HCT116 (cell line): ENCODE data around the gene CFAP126. TPM values are rescaled to one million over a fixed set of nuclear protein-coding genes. Genes with fewer than 3 reads are reported as not detected.

Source experiments
- ATAC-seq: fragments of 200-7000 bp; cut with Tn5 transposase; 2 replicates; pipeline ENCODE4 v1.9.1; 2020; ENCODE audit warnings: mild to moderate bottlenecking, moderate library complexity
- BruUV-seq: library from RNA; stranded (reverse); fragments of 400-500 nt; replicated peaks from 2 replicates; lab custom pipeline; 2021; lab: Mats Ljungman, UMichigan
- CTCF ChIA-PET: fragments of 300-600 bp; sonication (Branson Sonifier 250); formaldehyde crosslinking; loops from one replicate; lab custom pipeline; 2021; ENCODE audit warnings: antibody characterized with exemption; lab: Charles Lee
- POLR2A ChIA-PET: fragments of 300-600, 350-600 bp; sonication (Branson Sonifier 250); formaldehyde crosslinking; loops from one replicate; lab custom pipeline; 2021; ENCODE audit warnings: antibody characterized with exemption; lab: Charles Lee
- RAD21 ChIA-PET, 2 experiments: fragments of 300-600 bp; sonication (Branson Sonifier 250); formaldehyde crosslinking; loops; one replicate each; lab custom pipeline; 2023; ENCODE audit warnings: low total read pairs in 2 of 2; ENCODE audit not compliant: uncharacterized antibody in 2 of 2, unreplicated experiment in 2 of 2, low non-redundant PET in 1 of 2; lab: Charles Lee
- DNase-seq: peaks from one replicate; pipeline ENCODE4 v3.0.0-alpha.2; 2010; ENCODE audit warnings: low read depth, low spot score
- H2AFZ ChIP-seq: fragments of 200-600 bp; shearing (Covaris generic), sonication (generic); 2 replicates; pipeline ENCODE4 v1.6.1; 2017; ENCODE audit warnings: low read depth, mixed run types, mixed read lengths, antibody characterized with exemption, low read length; ENCODE audit not compliant: poor library complexity, severe bottlenecking
- H3K27ac ChIP-seq: 2 replicates; pipeline ENCODE4 v1.5.1; 2012; ENCODE audit warnings: low read depth, low read length
- H3K27me3 ChIP-seq: fragments of 200-600 bp; sonication (generic); 2 replicates; pipeline ENCODE4 v1.6.1; 2016; ENCODE audit warnings: mixed run types, low read length, mixed read lengths; ENCODE audit not compliant: insufficient read depth
- H3K36me3 ChIP-seq, 2 experiments: fragments of 200-500 bp in 1 of 2; fragments of 200-600 bp in 1 of 2; sonication (Bioruptor generic) in 1 of 2; sonication (generic) in 1 of 2; 2 replicates each; pipeline versions ENCODE4 v1.5.1 to v1.6.1; 2014 to 2016; ENCODE audit warnings: low read length in 2 of 2, inconsistent platforms in 1 of 2, mixed read lengths in 1 of 2, mixed run types in 1 of 2; ENCODE audit not compliant: insufficient read depth in 2 of 2, control insufficient read depth in 1 of 2
- H3K4me1 ChIP-seq, 2 experiments: fragments of 200-600 bp in 1 of 2; sonication (generic) in 1 of 2; 2 replicates each; pipeline versions ENCODE4 v1.5.1 to v1.6.1; 2012 to 2017; ENCODE audit warnings: low read length in 2 of 2, inconsistent platforms in 1 of 2, mild to moderate bottlenecking in 1 of 2, mixed read lengths in 1 of 2, mixed run types in 1 of 2, moderate library complexity in 1 of 2; ENCODE audit not compliant: insufficient read depth in 2 of 2, control insufficient read depth in 1 of 2
- H3K4me2 ChIP-seq: fragments of 200-600 bp; sonication (generic); 2 replicates; pipeline ENCODE4 v1.6.1; 2017; ENCODE audit warnings: mixed run types, low read length, mixed read lengths
- H3K4me3 ChIP-seq, 2 experiments: fragments of 200-600 bp in 1 of 2; sonication (generic) in 1 of 2; replicated peaks in 1 of 2; 2 replicates each; pipeline ENCODE4 v1.5.1; 2011 to 2016; ENCODE audit warnings: low read length in 2 of 2, control low read depth in 1 of 2, low read depth in 1 of 2, mild to moderate bottlenecking in 1 of 2, mixed read lengths in 1 of 2, mixed run types in 1 of 2
- H3K79me2 ChIP-seq: fragments of 200-600 bp; sonication (generic); 2 replicates; pipeline ENCODE4 v1.6.1; 2017; ENCODE audit warnings: mild to moderate bottlenecking, mixed run types, low read length, moderate library complexity, mixed read lengths; ENCODE audit not compliant: insufficient read depth
- H3K9ac ChIP-seq: fragments of 200-600 bp; sonication (generic); 2 replicates; pipeline ENCODE4 v1.6.1; 2016; ENCODE audit warnings: low read length, mixed read lengths
- H3K9me2 ChIP-seq: fragments of 200-600 bp; sonication (generic), shearing (Covaris generic); 2 replicates; pipeline ENCODE4 v1.6.1; 2017; ENCODE audit warnings: mixed run types, mild to moderate bottlenecking, moderate library complexity; ENCODE audit not compliant: insufficient read depth
- H3K9me3 ChIP-seq, 2 experiments: fragments of 200-500 bp in 1 of 2; fragments of 200-600 bp in 1 of 2; sonication (Bioruptor generic) in 1 of 2; sonication (generic) in 1 of 2; 2 replicates each; pipeline ENCODE4 v1.6.1; 2014 to 2017; ENCODE audit warnings: low read length in 2 of 2, mixed read lengths in 2 of 2, inconsistent platforms in 1 of 2, low read depth in 1 of 2, mild to moderate bottlenecking in 1 of 2, mixed run types in 1 of 2, moderate library complexity in 1 of 2; ENCODE audit not compliant: control insufficient read depth in 1 of 2, insufficient read depth in 1 of 2
- H4K20me1 ChIP-seq: fragments of 200-600 bp; sonication (generic), shearing (Covaris generic); 2 replicates; pipeline ENCODE4 v1.6.1; 2017; ENCODE audit warnings: mixed run types, mild to moderate bottlenecking, moderate library complexity; ENCODE audit not compliant: insufficient read depth
- ATF3 ChIP-seq: IDR thresholded peaks from 2 replicates; pipeline ENCODE4 v1.6.1; 2012
- CBX3 ChIP-seq: IDR thresholded peaks from 2 replicates; pipeline ENCODE4 v1.6.1; 2012; ENCODE audit warnings: low read depth
- CTCF ChIP-seq, 3 experiments: fragments of 200-600 bp in 1 of 3; sonication (generic) in 1 of 3; IDR thresholded peaks in 2 of 3; conservative IDR thresholded peaks in 1 of 3; 2 replicates each; pipeline ENCODE4 v1.5.1; 2012 to 2017; ENCODE audit warnings: low read depth in 2 of 3, low read length in 2 of 3, antibody characterized with exemption in 1 of 3, borderline replicate concordance in 1 of 3, control low read depth in 1 of 3, mild to moderate bottlenecking in 1 of 3, mixed read lengths in 1 of 3, mixed run types in 1 of 3, moderate library complexity in 1 of 3; ENCODE audit not compliant: insufficient read depth in 1 of 3
- EGR1 ChIP-seq: IDR thresholded peaks from 2 replicates; pipeline ENCODE4 v1.6.1; 2012; ENCODE audit warnings: low read depth
- EZH2 ChIP-seq: fragments of 200-600 bp; sonication (generic); IDR thresholded peaks from 2 replicates; pipeline ENCODE4 v1.6.1; 2017; ENCODE audit warnings: antibody characterized with exemption, mixed run types
- EZH2phosphoT487 ChIP-seq: fragments of 200-600 bp; IDR thresholded peaks from 2 replicates; pipeline ENCODE4 v1.6.1; 2018; ENCODE audit warnings: antibody characterized with exemption, borderline replicate concordance
- FOSL1 ChIP-seq: IDR thresholded peaks from 2 replicates; pipeline ENCODE4 v1.6.1; 2012; ENCODE audit warnings: low read depth
- JUND ChIP-seq: IDR thresholded peaks from 2 replicates; pipeline ENCODE4 v1.6.1; 2012
- MAX ChIP-seq: IDR thresholded peaks from 2 replicates; pipeline ENCODE4 v1.6.1; 2012
- POLR2AphosphoS5 ChIP-seq: IDR thresholded peaks from 2 replicates; pipeline ENCODE4 v1.6.1; 2011; ENCODE audit warnings: mild to moderate bottlenecking, low read depth, low read length, moderate library complexity
- SIN3A ChIP-seq: IDR thresholded peaks from 2 replicates; pipeline ENCODE4 v1.6.1; 2012; ENCODE audit warnings: low read depth
- TCF7L2 ChIP-seq: IDR thresholded peaks from 2 replicates; pipeline ENCODE4 v1.7.0; 2011; ENCODE audit warnings: borderline replicate concordance, inconsistent platforms; ENCODE audit not compliant: insufficient read depth, insufficient read length; ENCODE audit errors: extremely low read depth
- ZBTB33 ChIP-seq: IDR thresholded peaks from 2 replicates; pipeline ENCODE4 v1.6.1; 2011; ENCODE audit warnings: mild to moderate bottlenecking, low read length, moderate library complexity; ENCODE audit not compliant: insufficient replicate concordance; ENCODE audit errors: extremely low read depth
- ZNF274 ChIP-seq: fragments of 200-500 bp; sonication (Bioruptor generic); IDR thresholded peaks from 2 replicates; pipeline ENCODE4 v1.6.1; 2014; ENCODE audit warnings: mild to moderate bottlenecking, low read depth, low read length, inconsistent platforms
- intact Hi-C: fragments of 100-400 bp; cut with micrococcal nuclease; formaldehyde crosslinking; loops from 2 replicates; pipeline ENCODE4 v1.10.0; 2022
- total RNA-seq: library from RNA; stranded (reverse); gene quantifications from one replicate; pipeline ENCODE4 v1.2.1, GENCODE V29; 2021; ENCODE audit not compliant: unreplicated experiment
- TF ChIP-seq, protein P1 (sequence below): IDR thresholded peaks from 2 replicates; pipeline ENCODE4 v1.6.1; 2012; ENCODE audit warnings: low read depth

CFAP126 gene
- total RNA-seq, 1 experiment from 2014 or later, result not detected

DNA sequence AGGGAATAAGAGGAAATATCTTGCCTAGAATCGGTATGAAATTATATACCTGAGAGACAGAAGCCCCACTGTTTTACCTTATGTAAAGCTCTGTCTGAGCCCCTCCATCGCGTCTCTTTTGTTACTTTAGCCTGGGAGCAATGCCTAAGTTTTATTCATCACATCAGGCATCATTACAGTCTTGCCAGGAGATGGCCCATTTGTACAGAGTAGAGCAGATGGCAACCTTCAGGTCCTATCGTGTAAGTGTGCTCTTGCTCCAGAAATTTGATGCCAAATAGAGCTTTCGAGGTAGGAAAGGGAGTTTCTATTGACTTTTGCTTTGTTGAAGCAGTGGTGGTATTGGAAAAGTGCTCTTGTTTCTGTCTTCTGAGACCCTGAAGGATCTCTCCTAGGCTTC is 24.9 kb downstream of the CFAP126 start:
- no peak overlapping the region for H3K4me3 ChIP-seq
- no peaks in the 10 kb centered on the region for H3K4me1 ChIP-seq
- ChIA-PET POLR2A (no interaction called here), RAD21 (no interaction called here), CTCF (no interaction called here)
- intact Hi-C loops, result no loop called here
- no peaks in the 10 kb centered on the region for H3K9me3 ChIP-seq
- no peak overlapping the region for H3K9ac ChIP-seq
- ATAC-seq, result no peak
- H3K79me2 ChIP-seq, result no peaks in the 10 kb centered on the region
- BruUV-seq, result no TSS peak
- no peak overlapping the region for H3K27ac ChIP-seq
- TF ChIP-seq EZH2, result no peak
- no peak for TF ChIP-seq TCF7L2
- TF ChIP-seq MAX, result no peak
- TF ChIP-seq JUND, result no peak
- no peak for TF ChIP-seq POLR2AphosphoS5
- TF ChIP-seq FOSL1, result no peak
- TF ChIP-seq CBX3, result no peak
- no peak for TF ChIP-seq EGR1
- TF ChIP-seq ATF3, result no peak
- TF ChIP-seq ZBTB33, result no peak
- no peak for TF ChIP-seq ZNF274
- TF ChIP-seq, protein P1, sequence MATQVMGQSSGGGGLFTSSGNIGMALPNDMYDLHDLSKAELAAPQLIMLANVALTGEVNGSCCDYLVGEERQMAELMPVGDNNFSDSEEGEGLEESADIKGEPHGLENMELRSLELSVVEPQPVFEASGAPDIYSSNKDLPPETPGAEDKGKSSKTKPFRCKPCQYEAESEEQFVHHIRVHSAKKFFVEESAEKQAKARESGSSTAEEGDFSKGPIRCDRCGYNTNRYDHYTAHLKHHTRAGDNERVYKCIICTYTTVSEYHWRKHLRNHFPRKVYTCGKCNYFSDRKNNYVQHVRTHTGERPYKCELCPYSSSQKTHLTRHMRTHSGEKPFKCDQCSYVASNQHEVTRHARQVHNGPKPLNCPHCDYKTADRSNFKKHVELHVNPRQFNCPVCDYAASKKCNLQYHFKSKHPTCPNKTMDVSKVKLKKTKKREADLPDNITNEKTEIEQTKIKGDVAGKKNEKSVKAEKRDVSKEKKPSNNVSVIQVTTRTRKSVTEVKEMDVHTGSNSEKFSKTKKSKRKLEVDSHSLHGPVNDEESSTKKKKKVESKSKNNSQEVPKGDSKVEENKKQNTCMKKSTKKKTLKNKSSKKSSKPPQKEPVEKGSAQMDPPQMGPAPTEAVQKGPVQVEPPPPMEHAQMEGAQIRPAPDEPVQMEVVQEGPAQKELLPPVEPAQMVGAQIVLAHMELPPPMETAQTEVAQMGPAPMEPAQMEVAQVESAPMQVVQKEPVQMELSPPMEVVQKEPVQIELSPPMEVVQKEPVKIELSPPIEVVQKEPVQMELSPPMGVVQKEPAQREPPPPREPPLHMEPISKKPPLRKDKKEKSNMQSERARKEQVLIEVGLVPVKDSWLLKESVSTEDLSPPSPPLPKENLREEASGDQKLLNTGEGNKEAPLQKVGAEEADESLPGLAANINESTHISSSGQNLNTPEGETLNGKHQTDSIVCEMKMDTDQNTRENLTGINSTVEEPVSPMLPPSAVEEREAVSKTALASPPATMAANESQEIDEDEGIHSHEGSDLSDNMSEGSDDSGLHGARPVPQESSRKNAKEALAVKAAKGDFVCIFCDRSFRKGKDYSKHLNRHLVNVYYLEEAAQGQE, result no peak
- no peak for TF ChIP-seq EZH2phosphoT487
- no peak for TF ChIP-seq SIN3A
- no peak for TF ChIP-seq CTCF (IDR thresholded peaks at IDR 0.05 in 2 of 3, conservative IDR thresholded peaks at IDR 0.05 in 1 of 3; ENCODE audit: borderline replicate concordance in 1 of 3, insufficient read depth in 1 of 3, low read depth in 2 of 3, low read length in 2 of 3)
- H2AFZ ChIP-seq, result no peak overlapping the region
- H3K9me2 ChIP-seq, result no peaks in the 10 kb centered on the region
- no peak overlapping the region for H3K4me2 ChIP-seq
- H4K20me1 ChIP-seq, result no peaks in the 10 kb centered on the region
- H3K36me3 ChIP-seq, result peaks cover 9 to 11% of the 10 kb centered on the region in 2 experiments; a peak in 3 of 4 replicates
- H3K27me3 ChIP-seq, result no peaks in the 10 kb centered on the region
- no peak for DNase-seq
